NCI-H2171 treated with DMSO at 0.1 percent for 48 hours (cell line): Measurements from ENCODE around the gene SLCO1B3.

Experiments
- DNase-seq: peaks from one replicate; lab custom pipeline; 2025; lab: John Stamatoyannopoulos, UW

Gene SLCO1B3

DNA sequence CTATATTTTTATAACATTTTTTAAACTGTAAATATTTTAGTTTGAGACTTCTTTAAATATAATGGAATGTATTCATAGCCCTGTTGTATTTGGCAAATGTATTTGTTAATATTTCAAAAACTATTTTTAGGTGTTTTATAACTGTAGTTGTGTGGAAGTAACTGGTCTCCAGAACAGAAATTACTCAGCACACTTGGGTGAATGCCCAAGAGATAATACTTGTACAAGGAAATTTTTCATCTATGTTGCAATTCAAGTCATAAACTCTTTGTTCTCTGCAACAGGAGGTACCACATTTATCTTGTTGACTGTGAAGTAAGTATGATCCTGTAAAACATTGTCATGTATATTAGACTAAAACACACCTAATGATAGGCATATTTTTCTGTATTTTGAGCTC lies 72.8 kb downstream of the SLCO1B3 start:
- DNase-seq: no peak

DNA sequence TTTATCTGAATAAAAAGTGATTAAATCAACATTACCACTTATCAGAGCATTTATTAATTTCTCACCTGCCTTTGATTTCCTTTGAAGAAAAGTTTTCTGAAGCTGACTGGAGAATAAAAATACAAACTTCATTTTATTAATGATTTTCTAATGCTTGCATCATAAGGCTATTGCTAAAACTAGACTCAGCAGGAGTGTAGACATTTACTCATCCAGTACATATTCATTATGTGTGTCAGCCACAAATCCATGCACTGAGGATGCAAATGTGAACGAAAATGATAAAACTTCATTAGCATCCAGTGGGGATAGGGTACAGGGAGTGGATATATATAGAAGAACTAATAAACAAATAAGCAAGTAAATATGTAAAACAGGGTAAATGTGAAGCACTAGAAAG lies 74.6 kb downstream of the SLCO1B3 start:
- no peak for DNase-seq

DNA sequence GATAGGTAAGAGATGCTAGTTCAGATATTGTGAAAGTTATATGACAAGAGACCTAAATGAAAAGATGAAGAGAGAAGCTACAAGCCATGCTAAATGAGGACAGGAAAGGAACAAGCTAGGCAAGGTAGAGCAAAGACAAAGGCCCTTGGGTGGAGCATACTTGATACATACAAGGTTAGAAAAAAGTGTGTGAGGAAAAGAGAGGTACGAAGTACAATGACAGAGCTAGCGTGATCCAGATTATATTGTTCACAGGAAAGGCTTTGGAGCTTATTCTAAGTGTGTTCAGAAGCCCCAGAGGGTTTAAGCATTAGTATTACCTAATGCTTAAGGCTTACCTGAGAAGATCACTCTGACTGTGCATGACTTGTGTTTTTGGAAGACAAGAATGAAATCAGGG lies 75.0 kb downstream of the SLCO1B3 start:
- no peak for DNase-seq

DNA sequence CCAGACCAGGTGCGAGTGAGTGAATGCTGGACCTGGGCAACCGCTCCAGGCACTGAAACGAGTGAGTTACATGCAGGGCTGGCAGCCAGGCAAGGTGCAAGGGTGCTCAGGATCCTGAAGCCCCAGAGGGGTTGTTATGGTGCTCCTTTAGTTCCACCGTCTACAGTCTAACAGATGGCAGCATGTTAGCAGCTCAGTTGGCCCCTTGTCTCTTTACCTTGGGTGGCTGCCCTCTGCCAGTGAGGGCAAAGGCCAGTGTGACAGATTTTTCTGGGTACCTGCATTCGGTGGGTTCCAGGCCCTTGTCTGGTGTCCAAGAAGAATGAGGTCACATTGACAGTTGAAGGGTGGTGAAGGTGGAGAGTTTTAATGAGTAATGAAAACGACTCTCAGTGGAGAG lies 106.8 kb downstream of the SLCO1B3 start:
- DNase-seq: no peak

DNA sequence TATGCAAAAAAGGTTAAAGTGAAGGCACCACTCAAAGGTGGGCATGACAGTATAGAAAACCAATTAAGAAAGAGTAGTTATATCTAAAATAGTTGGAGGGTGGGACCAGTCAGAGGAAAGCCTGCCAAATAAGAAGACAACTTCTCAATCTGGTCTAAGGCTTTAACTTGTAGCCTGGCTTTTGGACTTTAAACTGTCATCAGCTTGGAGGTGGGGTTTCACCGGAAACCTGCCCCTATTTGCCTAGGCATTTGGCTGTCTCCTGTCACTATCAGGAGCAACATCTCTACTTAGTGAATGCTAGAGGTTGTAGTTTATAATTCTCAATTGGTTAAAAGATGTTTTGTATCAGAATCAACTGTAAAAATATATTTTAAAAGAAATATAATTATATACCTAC lies 107.3 kb downstream of the SLCO1B3 start:
- DNase-seq: no peak

DNA sequence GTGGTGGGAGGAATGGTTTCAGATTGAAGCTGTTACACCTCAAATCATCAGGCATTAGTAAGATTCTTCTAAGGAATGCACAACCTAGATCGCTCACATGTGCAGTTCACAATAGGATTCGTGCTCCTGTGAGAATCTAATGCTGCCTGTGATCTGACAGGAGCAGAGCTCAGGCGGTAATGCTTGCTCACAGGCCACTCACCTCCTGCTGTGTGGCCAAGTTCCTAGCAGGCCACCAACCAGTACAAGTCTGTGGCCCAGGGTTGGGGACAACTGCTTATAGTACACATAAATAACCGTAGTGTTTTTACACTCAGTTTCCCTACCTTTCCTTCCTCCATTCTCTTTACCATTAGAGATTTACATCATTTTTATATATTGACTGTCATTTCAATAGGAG lies 121.4 kb downstream of the SLCO1B3 start:
- no peak for DNase-seq

DNA sequence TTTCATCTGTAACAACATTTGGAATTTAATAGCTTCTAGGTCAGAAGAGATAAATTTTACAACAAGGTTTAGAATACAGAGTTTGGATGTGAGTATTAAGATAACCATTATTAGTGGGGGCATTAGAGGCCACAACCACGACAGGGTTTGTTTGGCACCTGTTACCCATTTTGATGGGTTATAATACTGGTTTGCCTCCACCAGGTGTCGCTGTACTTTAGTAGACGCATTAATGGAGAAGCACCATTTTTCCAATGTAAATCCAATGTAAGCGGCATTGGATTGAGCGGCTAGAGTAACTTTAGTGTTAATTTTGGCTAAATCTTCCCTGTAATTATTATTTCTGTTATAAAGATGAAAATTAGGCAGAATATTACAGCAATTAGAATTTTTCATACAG lies 136.2 kb downstream of the SLCO1B3 start:
- DNase-seq: peak; percentile 2

DNA sequence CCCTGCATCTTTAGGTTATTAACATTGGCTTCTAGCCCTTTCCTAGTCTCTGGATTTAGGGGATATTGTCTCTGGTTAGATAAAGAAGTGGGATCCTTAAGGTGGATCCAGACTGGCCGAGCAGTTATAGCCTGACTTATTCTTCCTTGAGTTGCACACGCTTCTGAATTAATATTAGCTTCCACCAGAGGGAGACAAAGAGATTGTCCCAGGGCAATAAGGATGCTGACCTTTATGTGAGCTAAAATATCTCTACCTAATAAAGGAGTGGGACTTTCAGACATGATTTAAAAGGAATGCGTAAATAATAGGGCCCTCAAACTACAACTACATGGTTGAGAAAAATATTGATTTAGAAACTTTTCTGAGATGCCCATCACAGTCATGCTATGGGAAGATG lies 139.7 kb downstream of the SLCO1B3 start:
- DNase-seq: peak; percentile 40

DNA sequence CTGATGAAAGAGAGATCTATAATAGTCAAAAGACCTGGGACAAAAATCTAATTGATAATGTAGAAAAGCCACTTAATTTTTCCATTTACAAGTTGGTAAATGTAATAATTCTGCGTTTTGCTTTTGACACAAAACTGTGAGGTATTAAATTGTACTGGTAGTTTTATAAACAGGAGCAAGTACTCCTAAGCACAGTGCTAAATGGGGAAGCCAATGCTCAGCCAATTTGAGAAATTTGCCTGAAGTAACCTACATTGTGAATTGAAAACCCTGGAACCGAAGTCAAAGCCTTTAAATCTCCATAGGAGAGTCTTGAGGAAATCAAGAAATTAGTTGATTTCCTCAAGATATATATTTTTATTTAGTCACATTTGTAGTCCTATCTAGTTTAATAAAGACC lies 152.8 kb downstream of the SLCO1B3 start:
- no peak for DNase-seq

DNA sequence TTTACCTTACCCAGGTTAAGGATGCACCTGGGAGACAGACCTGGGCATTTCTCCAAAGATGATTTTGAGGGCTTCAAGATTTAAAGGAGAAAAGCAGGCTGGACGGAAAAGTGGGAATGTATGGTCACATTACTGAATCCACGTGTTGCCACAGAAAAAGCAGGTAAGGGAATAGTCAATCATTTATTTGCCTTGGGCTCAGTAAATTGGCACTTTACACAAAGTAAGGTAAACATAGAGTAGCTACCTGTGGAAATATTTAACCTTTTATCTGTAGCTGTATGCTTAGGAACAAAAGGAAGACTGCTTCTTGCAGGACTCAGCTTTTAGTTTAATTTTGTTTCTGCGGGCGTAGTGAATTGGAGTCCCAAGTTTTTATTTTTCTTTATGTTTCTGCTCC lies 153.3 kb downstream of the SLCO1B3 start:
- no peak for DNase-seq
